T-helper 1 cell (primary cell): Measurements from ENCODE around the gene ARHGEF28.

Source experiments
- DNase-seq, 5 donors: peaks; one replicate each; pipeline ENCODE4 v3.0.0-alpha.2; 2012 to 2020

ARHGEF28 gene

GRCh38 chr5:73693573-73694061 lies 67.6 kb downstream of the ARHGEF28 start:
- no peak for DNase-seq

- peak in 1 of 5 donors; percentile 12 for DNase-seq
Measured at GRCh38 chr5:73694089-73694488, 68.1 kb downstream of the ARHGEF28 start.

GRCh38 chr5:73698011-73698410 lies 72.0 kb downstream of the ARHGEF28 start:
- DNase-seq = no peak

- no peak for DNase-seq
Measured at GRCh38 chr5:73701566-73701965, 75.6 kb downstream of the ARHGEF28 start.

- no peak for DNase-seq
Measured at GRCh38 chr5:73702534-73702933, 76.5 kb downstream of the ARHGEF28 start.

- no peak for DNase-seq
Measured at GRCh38 chr5:73702951-73703350, 77.0 kb downstream of the ARHGEF28 start.

- no peak for DNase-seq
Measured at GRCh38 chr5:73705364-73705763, 79.4 kb downstream of the ARHGEF28 start.

- DNase-seq = no peak
Measured at GRCh38 chr5:73706963-73707362, 81.0 kb downstream of the ARHGEF28 start.

GRCh38 chr5:73709536-73710129 lies 83.6 kb downstream of the ARHGEF28 start:
- DNase-seq = no peak

- no peak for DNase-seq
Measured at GRCh38 chr5:73716284-73716808, 90.3 kb downstream of the ARHGEF28 start.

- no peak for DNase-seq
Measured at GRCh38 chr5:73718762-73719161, 92.8 kb downstream of the ARHGEF28 start.

GRCh38 chr5:73719632-73720031 lies 93.6 kb downstream of the ARHGEF28 start:
- DNase-seq = no peak

GRCh38 chr5:73722231-73722630 lies 96.2 kb downstream of the ARHGEF28 start:
- no peak for DNase-seq

- no peak for DNase-seq
Measured at GRCh38 chr5:73726071-73726470, 100.1 kb downstream of the ARHGEF28 start.

GRCh38 chr5:73726606-73727231 lies 100.7 kb downstream of the ARHGEF28 start:
- DNase-seq = no peak

GRCh38 chr5:73727470-73727869 lies 101.5 kb downstream of the ARHGEF28 start:
- no peak for DNase-seq

GRCh38 chr5:73728493-73729273 lies 102.7 kb downstream of the ARHGEF28 start:
- no peak for DNase-seq

GRCh38 chr5:73729329-73729728 lies 103.3 kb downstream of the ARHGEF28 start:
- DNase-seq = no peak

GRCh38 chr5:73732045-73732444 lies 106.0 kb downstream of the ARHGEF28 start:
- DNase-seq = no peak

- DNase-seq = no peak
Measured at GRCh38 chr5:73733219-73733618, 107.2 kb downstream of the ARHGEF28 start.

- no peak for DNase-seq
Measured at GRCh38 chr5:73735032-73735734, 109.2 kb downstream of the ARHGEF28 start.

- DNase-seq = no peak
Measured at GRCh38 chr5:73739650-73740049, 113.7 kb downstream of the ARHGEF28 start.

- DNase-seq = no peak
Measured at GRCh38 chr5:73740274-73740790, 114.3 kb downstream of the ARHGEF28 start.
